ENCODE measurements around the gene RBM20. TPM values are rescaled to one million over a fixed set of nuclear protein-coding genes. Genes with fewer than 3 reads are reported as not detected.

Gene RBM20
- polyA plus RNA-seq, 2 of the 4 experiments (the other 2 are of a cell fraction) = 1.5 to 1.8 TPM

DNA sequence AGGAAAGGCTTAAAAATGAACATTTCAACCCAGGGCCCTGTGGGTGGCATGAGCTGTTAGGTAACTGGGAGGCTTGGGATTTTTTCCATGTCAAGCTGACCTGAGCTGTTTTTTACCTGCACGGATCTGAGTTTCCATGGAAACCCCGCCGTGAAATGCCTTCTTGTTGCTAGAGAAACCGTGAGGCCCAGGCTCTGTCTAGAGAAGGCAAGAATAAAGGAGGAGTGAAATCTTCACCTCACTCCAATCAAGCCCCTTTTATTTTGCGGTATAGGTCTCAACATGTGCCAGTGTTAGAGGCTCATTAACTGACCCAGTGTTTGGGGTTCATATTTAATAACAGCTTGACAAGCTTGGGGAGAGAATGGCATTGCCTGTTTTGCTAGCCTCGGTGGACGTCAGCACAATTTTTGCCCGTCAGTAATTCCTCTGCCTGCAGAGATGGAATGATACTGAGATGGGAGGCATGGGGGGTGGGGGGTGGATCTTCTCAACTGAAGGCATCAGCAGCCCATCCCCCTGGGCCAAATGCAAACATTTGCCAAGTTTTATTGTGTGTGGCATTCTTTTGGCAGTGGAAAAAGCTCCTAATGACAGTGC is 178.7 kb downstream of the RBM20 start:
- POLR2A ChIA-PET = no interaction called here
- 89% methylated on average over 8 of the region's 8 CpGs for WGBS (ENCODE audit: missing lambda C conversion rate)
- FAIRE-seq = no peak
- Histone ChIP-seq H3K4me1 (0 out of 3 replicates have a peak, but pooled peaks cover 3% of the 10 kb centered on the region), H3K9me3 (no peaks in the 10 kb centered on the region), H3K27ac (no peak overlapping the region), H3K4me2 (no peak overlapping the region), H3K4me3 (no peak overlapping the region)
- no peak for TF ChIP-seq RFX5 (IDR thresholded peaks at IDR 0.05)
- TF ChIP-seq MYC (IDR thresholded peaks at IDR 0.05; ENCODE audit: borderline replicate concordance, low read length) = no peak
- TF ChIP-seq ZSCAN20 (CRISPR knock-in tag; IDR thresholded peaks at IDR 0.05) = no peak
- no peak for TF ChIP-seq NR3C1 (IDR thresholded peaks at IDR 0.05)
- TF ChIP-seq CBX8 (IDR thresholded peaks at IDR 0.05) = no peak
- TF ChIP-seq CEBPB (IDR thresholded peaks at IDR 0.05) = no peak
- no peak for TF ChIP-seq EHMT2 (IDR thresholded peaks at IDR 0.05; ENCODE audit: low read depth)
- TF ChIP-seq GATA3 (IDR thresholded peaks at IDR 0.05; ENCODE audit: borderline replicate concordance) = no peak
- TF ChIP-seq NPAS2 (CRISPR knock-in tag; IDR thresholded peaks at IDR 0.05; ENCODE audit: borderline replicate concordance) = no peak
- ATAC-seq = no peak
- DNase-seq (ENCODE audit: low read depth in 1 of 2, low spot score in 1 of 2) = no peak
- CTCF ChIA-PET = interaction anchor here (0.6 to 1.5 kb wide), 2 partner anchors 19 to 1314 kb away, joined by 3 read pairs; no protein-coding TSS in a partner anchor

DNA sequence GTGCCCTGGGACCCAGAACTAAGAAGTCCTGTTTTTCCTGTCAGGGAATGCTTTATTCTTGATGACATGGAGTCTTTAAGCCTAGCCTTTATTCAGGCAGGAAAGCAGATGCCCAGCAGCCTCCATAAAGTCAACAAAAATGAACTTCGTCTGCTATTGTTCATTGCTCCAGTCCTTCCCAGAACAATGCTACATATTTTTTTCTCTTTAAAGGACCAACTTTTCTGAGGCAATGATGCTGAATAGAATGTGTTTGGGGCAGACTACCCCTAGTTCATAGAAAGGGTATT is 180.0 kb downstream of the RBM20 start:
- H3K4me2 ChIP-seq = no peak overlapping the region
- H3K4me3 ChIP-seq = no peak overlapping the region
- no peaks in the 10 kb centered on the region for H3K9me3 ChIP-seq
- 86% methylated on average over 1 of the region's 1 CpG for WGBS (ENCODE audit: missing lambda C conversion rate)
- POLR2A ChIA-PET = no interaction called here
- DNase-seq (ENCODE audit: low read depth in 1 of 2, low spot score in 1 of 2) (no peak), ATAC-seq (no peak), FAIRE-seq (no peak)
- H3K4me1 ChIP-seq = 0 out of 3 replicates have a peak, but pooled peaks cover 3% of the 10 kb centered on the region
- H3K27ac ChIP-seq = no peak overlapping the region
- CTCF ChIA-PET = no interaction called here
- TF ChIP-seq, protein P1, sequence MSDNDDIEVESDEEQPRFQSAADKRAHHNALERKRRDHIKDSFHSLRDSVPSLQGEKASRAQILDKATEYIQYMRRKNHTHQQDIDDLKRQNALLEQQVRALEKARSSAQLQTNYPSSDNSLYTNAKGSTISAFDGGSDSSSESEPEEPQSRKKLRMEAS (IDR thresholded peaks at IDR 0.05) = no peak

DNA sequence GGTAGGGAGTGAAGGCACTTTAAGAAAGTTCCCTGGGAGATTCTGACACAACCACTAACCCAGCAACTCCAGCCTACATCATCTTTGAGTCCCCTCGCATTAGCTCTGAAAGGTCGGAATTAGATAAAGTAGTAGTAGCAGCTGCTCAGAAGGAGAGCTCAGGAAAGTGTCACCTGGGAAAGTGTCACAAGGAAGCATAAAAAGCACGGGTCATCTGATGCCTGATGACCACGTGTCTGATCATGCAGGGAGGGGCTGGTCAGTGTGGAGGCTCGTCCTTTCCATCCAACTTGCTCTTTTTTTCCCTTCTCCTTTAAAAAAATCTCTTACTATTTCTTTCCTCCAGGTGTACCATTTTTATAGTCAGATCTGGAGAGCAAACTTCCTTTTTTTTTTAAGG is 180.5 kb downstream of the RBM20 start:
- 51% methylated on average over 5 of the region's 5 CpGs for WGBS (ENCODE audit: missing lambda C conversion rate)
- H3K9me3 ChIP-seq = no peaks in the 10 kb centered on the region
- no peak for DNase-seq (ENCODE audit: low read depth in 1 of 2, low spot score in 1 of 2)
- H3K4me1 ChIP-seq = 0 out of 3 replicates have a peak, but pooled peaks cover 3% of the 10 kb centered on the region
- no peak overlapping the region for H3K27ac ChIP-seq
- no peak overlapping the region for H3K4me3 ChIP-seq
- POLR2A ChIA-PET = no interaction called here
- ATAC-seq = no peak
- TF ChIP-seq FOXS1 (CRISPR knock-in tag; IDR thresholded peaks at IDR 0.05) = no peak
- TF ChIP-seq, protein P2, sequence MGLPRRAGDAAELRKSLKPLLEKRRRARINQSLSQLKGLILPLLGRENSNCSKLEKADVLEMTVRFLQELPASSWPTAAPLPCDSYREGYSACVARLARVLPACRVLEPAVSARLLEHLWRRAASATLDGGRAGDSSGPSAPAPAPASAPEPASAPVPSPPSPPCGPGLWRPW (IDR thresholded peaks at IDR 0.05) = no peak
- no peak for TF ChIP-seq RFX5 (IDR thresholded peaks at IDR 0.05)
- TF ChIP-seq, protein P3, sequence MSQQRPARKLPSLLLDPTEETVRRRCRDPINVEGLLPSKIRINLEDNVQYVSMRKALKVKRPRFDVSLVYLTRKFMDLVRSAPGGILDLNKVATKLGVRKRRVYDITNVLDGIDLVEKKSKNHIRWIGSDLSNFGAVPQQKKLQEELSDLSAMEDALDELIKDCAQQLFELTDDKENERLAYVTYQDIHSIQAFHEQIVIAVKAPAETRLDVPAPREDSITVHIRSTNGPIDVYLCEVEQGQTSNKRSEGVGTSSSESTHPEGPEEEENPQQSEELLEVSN (IDR thresholded peaks at IDR 0.05; ENCODE audit: borderline replicate concordance, low read depth) = no peak
- TF ChIP-seq, protein P1 (IDR thresholded peaks at IDR 0.05) = no peak
- no peak for TF ChIP-seq TP53 (CRISPR knock-in tag; IDR thresholded peaks at IDR 0.05)
- TF ChIP-seq CBX2 (IDR thresholded peaks at IDR 0.05; ENCODE audit: borderline replicate concordance, low read depth) = no peak
- no peak overlapping the region for H3K4me2 ChIP-seq
- no peak for FAIRE-seq
- CTCF ChIA-PET = no interaction called here

DNA sequence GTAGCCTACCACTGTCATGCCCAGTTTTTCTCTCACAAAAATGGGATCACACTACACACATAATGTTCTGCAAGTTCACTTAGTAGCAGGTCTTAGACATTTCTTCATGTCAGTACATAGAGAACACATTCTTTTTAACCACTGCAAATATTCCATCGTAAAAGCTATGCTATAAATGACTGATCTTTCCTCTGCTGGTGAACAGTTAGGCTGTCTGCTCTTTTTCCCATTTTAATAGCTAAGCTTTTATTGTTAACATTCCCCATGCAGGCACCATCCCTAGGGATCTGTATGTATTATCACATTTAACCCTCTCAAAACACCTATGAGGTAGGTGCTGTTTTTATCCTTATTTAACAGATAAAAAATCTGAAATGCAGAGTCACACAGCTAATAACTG is 181.4 kb downstream of the RBM20 start:
- no peak overlapping the region for H3K4me3 ChIP-seq
- no peaks in the 10 kb centered on the region for H3K9me3 ChIP-seq
- WGBS (ENCODE audit: missing lambda C conversion rate) = 62% methylated on average over 1 of the region's 1 CpG
- FAIRE-seq = no peak
- no peak overlapping the region for H3K27ac ChIP-seq
- ATAC-seq = no peak
- DNase-seq (ENCODE audit: low read depth in 1 of 2, low spot score in 1 of 2) = no peak
- ChIA-PET POLR2A (no interaction called here), CTCF (interaction anchor here (1.2 kb wide), 2 partner anchors 11 to 22 kb away, joined by 3 read pairs; no protein-coding TSS in a partner anchor)
- no peak overlapping the region for H3K4me2 ChIP-seq
- H3K4me1 ChIP-seq = 0 out of 3 replicates have a peak, but pooled peaks cover 3% of the 10 kb centered on the region
- TF ChIP-seq BHLHE40 (IDR thresholded peaks at IDR 0.05; ENCODE audit: low read depth, low read length) (no peak), NFE2L2 (conservative IDR thresholded peaks at IDR 0.05; ENCODE audit: low read length) (no peak), HOXB5 (CRISPR knock-in tag; IDR thresholded peaks at IDR 0.05) (no peak), CHD2 (IDR thresholded peaks at IDR 0.05; ENCODE audit: low read length, partially characterized antibody) (no peak), ZSCAN20 (CRISPR knock-in tag; IDR thresholded peaks at IDR 0.05) (no peak), HEYL (CRISPR knock-in tag; IDR thresholded peaks at IDR 0.05) (no peak), NPAS2 (CRISPR knock-in tag; IDR thresholded peaks at IDR 0.05; ENCODE audit: borderline replicate concordance) (no peak), POLR2A (IDR thresholded peaks at IDR 0.05; ENCODE audit: low read length) (no peak), CEBPB (IDR thresholded peaks at IDR 0.05) (no peak), MYC (IDR thresholded peaks at IDR 0.05; ENCODE audit: borderline replicate concordance, low read length) (no peak), RFX5 (IDR thresholded peaks at IDR 0.05) (no peak), TFCP2L1 (CRISPR knock-in tag; IDR thresholded peaks at IDR 0.05) (no peak), CHD4 (IDR thresholded peaks at IDR 0.05; ENCODE audit: borderline replicate concordance) (no peak), ESRRA (IDR thresholded peaks at IDR 0.05; ENCODE audit: borderline replicate concordance, low read length) (no peak), SREBF2 (IDR thresholded peaks at IDR 0.05) (no peak), ZFP36 (IDR thresholded peaks at IDR 0.05; ENCODE audit: borderline replicate concordance, partially characterized antibody) (no peak), KDM1A (IDR thresholded peaks at IDR 0.05; ENCODE audit: low read depth) (no peak)
- TF ChIP-seq, protein P4, sequence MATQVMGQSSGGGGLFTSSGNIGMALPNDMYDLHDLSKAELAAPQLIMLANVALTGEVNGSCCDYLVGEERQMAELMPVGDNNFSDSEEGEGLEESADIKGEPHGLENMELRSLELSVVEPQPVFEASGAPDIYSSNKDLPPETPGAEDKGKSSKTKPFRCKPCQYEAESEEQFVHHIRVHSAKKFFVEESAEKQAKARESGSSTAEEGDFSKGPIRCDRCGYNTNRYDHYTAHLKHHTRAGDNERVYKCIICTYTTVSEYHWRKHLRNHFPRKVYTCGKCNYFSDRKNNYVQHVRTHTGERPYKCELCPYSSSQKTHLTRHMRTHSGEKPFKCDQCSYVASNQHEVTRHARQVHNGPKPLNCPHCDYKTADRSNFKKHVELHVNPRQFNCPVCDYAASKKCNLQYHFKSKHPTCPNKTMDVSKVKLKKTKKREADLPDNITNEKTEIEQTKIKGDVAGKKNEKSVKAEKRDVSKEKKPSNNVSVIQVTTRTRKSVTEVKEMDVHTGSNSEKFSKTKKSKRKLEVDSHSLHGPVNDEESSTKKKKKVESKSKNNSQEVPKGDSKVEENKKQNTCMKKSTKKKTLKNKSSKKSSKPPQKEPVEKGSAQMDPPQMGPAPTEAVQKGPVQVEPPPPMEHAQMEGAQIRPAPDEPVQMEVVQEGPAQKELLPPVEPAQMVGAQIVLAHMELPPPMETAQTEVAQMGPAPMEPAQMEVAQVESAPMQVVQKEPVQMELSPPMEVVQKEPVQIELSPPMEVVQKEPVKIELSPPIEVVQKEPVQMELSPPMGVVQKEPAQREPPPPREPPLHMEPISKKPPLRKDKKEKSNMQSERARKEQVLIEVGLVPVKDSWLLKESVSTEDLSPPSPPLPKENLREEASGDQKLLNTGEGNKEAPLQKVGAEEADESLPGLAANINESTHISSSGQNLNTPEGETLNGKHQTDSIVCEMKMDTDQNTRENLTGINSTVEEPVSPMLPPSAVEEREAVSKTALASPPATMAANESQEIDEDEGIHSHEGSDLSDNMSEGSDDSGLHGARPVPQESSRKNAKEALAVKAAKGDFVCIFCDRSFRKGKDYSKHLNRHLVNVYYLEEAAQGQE (IDR thresholded peaks at IDR 0.05) = no peak

Measured in A549 (cell line).